ENCODE data around the gene GATA5. TPM values are rescaled to one million over a fixed set of nuclear protein-coding genes. Genes with fewer than 3 reads are reported as not detected.

GATA5 gene
- total and polyA plus RNA-seq, 4 experiments from 2014 or later = not detected

DNA sequence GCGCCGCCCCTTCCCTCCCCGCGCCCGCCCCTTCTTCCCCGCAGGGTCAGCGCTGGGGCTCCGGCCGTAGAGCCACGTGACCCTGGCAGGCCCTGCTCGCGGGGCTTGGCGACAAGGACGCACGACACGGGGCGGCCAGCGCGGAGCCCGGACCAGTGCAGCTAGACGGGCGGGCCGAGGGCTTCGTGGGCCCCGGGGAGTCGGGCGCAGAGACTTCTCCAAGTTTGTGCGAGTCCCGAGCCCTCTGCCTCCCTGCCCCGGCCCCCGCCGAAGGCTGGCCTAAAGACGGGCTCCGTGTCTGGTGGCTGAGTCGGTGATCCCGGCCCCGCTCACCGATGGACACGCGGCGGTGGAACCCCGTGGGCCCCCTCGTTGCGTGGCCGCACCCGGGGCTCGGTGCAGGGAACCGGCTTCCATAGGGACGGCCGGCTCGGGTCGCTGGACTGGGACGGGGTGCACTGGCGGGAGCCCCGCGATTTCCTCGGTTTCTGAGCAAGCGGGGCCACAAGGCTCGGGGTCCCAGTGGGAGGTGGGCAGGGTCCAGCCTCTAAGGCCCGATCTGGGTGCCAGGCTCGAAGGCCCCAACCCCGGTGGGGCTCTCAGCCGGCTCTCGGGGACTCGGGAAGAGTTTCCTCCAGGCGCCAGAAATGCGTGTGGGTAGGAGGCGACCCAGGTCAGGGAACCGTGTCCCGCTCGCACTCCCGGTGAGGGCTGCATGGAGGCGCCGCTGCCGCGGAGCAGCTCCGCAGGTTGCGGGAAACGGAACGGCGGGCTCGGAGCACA, 452 bp upstream of the GATA5 start:
- no peak overlapping the region for H3K27ac Mint-ChIP-seq
- CTCF ChIA-PET (ENCODE audit: partially characterized antibody) = no interaction called here
- no peak for DNase-seq
- H3K27me3 ChIP-seq (ENCODE audit: insufficient read depth, low read length) = peaks cover 11% of the 10 kb centered on the region
- peaks cover 0 to 12% (median 3%) of the 10 kb centered on the region in 4 donors for H3K4me1 Mint-ChIP-seq
- H3K36me3 ChIP-seq (ENCODE audit: insufficient read depth, low read length) = no peaks in the 10 kb centered on the region
- H3K4me1 ChIP-seq (ENCODE audit: insufficient read depth, low read length) = no peaks in the 10 kb centered on the region
- POLR2A ChIA-PET (ENCODE audit: partially characterized antibody) = no interaction called here
- H3K9me3 ChIP-seq (ENCODE audit: control insufficient read depth in 1 of 2, low read length in 2 of 2) = no peaks in the 10 kb centered on the region
- intact Hi-C loops (cut with micrococcal nuclease) = no loop called here
- no peak overlapping the region for H3K4me3 Mint-ChIP-seq
- H3K4me3 ChIP-seq (ENCODE audit: low read length in 2 of 2) = no peak overlapping the region
- H3K27ac ChIP-seq (ENCODE audit: low read depth, low read length) = no peak overlapping the region
- no peaks in the 10 kb centered on the region for H3K36me3 Mint-ChIP-seq
- no peaks in the 10 kb centered on the region for H3K9me3 Mint-ChIP-seq
- peaks cover 21 to 37% of the 10 kb centered on the region in 2 donors for H3K27me3 Mint-ChIP-seq

DNA sequence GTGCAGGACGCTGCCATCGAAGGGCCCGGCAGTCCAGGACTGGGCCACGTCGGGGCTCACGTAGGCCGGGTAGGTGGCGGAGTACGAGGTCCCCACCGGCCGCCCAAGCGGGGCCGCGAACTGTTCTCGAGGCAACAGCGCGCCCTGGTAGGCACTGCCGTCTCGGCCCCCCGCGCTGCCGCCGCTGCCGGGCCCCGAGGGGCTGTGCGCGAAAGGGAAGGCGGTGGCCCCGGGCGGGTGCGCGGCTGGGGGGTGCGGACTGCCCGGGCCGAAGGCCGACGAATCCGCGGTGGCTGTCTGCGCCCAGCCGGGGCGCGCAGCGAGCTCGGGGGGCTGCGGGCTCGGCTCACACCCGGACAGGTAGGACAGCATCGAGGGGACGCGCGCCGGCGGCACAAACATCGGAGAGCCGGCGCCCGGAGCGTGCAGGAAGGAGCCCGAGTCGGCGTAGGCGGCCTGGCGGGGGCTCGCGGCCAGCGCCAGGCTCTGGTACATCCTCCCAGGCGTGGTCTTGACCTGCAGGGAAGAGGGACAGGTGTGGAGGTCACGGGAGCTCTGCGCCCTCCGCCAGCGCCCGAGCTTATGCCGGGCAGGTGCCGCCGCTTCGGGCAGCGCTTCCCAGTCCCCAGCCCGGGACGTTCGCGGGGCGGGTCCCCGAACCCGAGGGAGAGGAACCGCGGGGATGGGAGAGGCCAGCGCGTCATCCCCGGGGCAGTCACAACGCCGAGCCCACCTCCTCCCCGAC, 596 bp downstream of the GATA5 start:
- peaks cover 0 to 12% (median 3%) of the 10 kb centered on the region in 4 donors for H3K4me1 Mint-ChIP-seq
- ChIA-PET POLR2A (ENCODE audit: partially characterized antibody) (no interaction called here), CTCF (ENCODE audit: partially characterized antibody) (no interaction called here)
- H3K36me3 Mint-ChIP-seq = no peaks in the 10 kb centered on the region
- no peak overlapping the region for H3K27ac Mint-ChIP-seq
- Histone ChIP-seq H3K4me1 (ENCODE audit: insufficient read depth, low read length) (no peaks in the 10 kb centered on the region), H3K9me3 (ENCODE audit: control insufficient read depth in 1 of 2, low read length in 2 of 2) (no peaks in the 10 kb centered on the region), H3K27me3 (ENCODE audit: insufficient read depth, low read length) (peaks cover 6% of the 10 kb centered on the region), H3K4me3 (ENCODE audit: low read length in 2 of 2) (no peak overlapping the region), H3K27ac (ENCODE audit: low read depth, low read length) (no peak overlapping the region), H3K36me3 (ENCODE audit: insufficient read depth, low read length) (no peaks in the 10 kb centered on the region)
- H3K9me3 Mint-ChIP-seq = no peaks in the 10 kb centered on the region
- peaks cover 22 to 40% of the 10 kb centered on the region in 2 donors for H3K27me3 Mint-ChIP-seq
- no peak for DNase-seq
- intact Hi-C loops (cut with micrococcal nuclease) = no loop called here
- H3K4me3 Mint-ChIP-seq = no peak overlapping the region

- H3K4me3 Mint-ChIP-seq = peak overlapping the region in 1 of 8 donors; percentile 45
- CTCF ChIA-PET (ENCODE audit: partially characterized antibody) = no interaction called here
These were observed 1.2 kb downstream of the GATA5 start for GRCh38 chr20:62474604-62475026.

DNA sequence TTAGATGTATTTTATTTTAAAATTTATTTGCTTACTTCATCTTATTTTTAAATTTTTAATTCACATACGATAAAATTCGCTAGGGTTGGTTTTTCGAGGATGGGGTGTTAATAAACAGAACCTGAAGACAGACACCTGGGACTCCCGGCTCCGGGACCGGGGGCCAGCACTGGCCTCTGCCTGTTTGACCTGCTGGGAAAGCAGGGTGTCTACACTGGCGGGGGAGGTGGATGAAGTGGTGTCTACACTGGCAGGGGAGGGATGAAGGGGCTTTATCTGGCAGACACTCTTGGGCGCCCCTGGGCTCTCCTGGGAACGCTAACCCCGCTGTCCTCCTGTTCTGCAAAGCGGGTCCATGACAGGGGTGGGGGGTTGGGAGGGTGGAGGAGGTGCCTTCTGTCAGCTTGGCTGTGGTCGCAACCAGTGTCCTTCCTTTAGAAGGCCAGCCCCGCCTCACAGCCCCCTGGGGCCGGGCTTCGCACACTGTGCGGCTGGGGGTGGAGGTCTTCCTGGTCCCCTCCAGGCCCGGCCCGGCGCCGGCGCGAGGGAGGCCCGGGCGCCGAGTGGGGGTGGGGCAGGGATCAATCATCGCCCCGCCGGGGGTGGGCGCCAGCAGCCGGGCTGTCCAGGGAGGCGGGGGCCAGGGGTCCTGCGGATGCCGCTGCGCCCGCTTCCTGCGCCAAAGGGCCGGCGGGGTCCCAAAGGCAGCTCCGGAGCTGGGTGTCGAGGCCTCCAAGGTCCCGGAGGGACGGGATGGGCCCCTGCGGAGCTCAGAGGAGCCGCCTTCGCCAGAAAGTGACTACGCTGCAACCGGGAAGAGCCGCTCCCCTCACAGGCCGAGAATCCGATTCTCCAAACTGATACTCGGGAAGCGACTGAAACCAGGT, 1.8 kb downstream of the GATA5 start:
- H3K9me3 Mint-ChIP-seq = no peaks in the 10 kb centered on the region
- CTCF ChIA-PET (ENCODE audit: partially characterized antibody) = no interaction called here
- intact Hi-C loops (cut with micrococcal nuclease) = no loop called here
- no peaks in the 10 kb centered on the region for H3K27me3 ChIP-seq (ENCODE audit: insufficient read depth, low read length)
- no peaks in the 10 kb centered on the region for H3K36me3 ChIP-seq (ENCODE audit: insufficient read depth, low read length)
- no peak overlapping the region for H3K27ac ChIP-seq (ENCODE audit: low read depth, low read length)
- no peak overlapping the region for H3K27ac Mint-ChIP-seq
- H3K4me1 Mint-ChIP-seq = peaks cover 0 to 7% (median 2%) of the 10 kb centered on the region in 4 donors
- H3K36me3 Mint-ChIP-seq = no peaks in the 10 kb centered on the region
- no peaks in the 10 kb centered on the region for H3K9me3 ChIP-seq (ENCODE audit: control insufficient read depth in 1 of 2, low read length in 2 of 2)
- POLR2A ChIA-PET (ENCODE audit: partially characterized antibody) = no interaction called here
- peaks cover 24 to 41% of the 10 kb centered on the region in 2 donors for H3K27me3 Mint-ChIP-seq
- DNase-seq = no peak
- no peaks in the 10 kb centered on the region for H3K4me1 ChIP-seq (ENCODE audit: insufficient read depth, low read length)
- H3K4me3 ChIP-seq (ENCODE audit: low read length in 2 of 2) = no peak overlapping the region
- no peak overlapping the region for H3K4me3 Mint-ChIP-seq

More at GRCh38 chr20:62474604-62475026, 1.2 kb downstream of the GATA5 start:
- POLR2A ChIA-PET (ENCODE audit: partially characterized antibody) = no interaction called here
- Mint-ChIP-seq H3K9me3 (no peaks in the 10 kb centered on the region), H3K4me1 (peaks cover 0 to 12% (median 3%) of the 10 kb centered on the region in 4 donors), H3K27me3 (peaks cover 26 to 43% of the 10 kb centered on the region in 2 donors), H3K27ac (no peak overlapping the region), H3K36me3 (no peaks in the 10 kb centered on the region)
- H3K36me3 ChIP-seq (ENCODE audit: insufficient read depth, low read length) = no peaks in the 10 kb centered on the region
- intact Hi-C loops (cut with micrococcal nuclease) = no loop called here
- no peaks in the 10 kb centered on the region for H3K4me1 ChIP-seq (ENCODE audit: insufficient read depth, low read length)
- no peaks in the 10 kb centered on the region for H3K9me3 ChIP-seq (ENCODE audit: control insufficient read depth in 1 of 2, low read length in 2 of 2)
- DNase-seq = no peak
- no peak overlapping the region for H3K27ac ChIP-seq (ENCODE audit: low read depth, low read length)
- H3K4me3 ChIP-seq (ENCODE audit: low read length in 2 of 2) = no peak overlapping the region
- H3K27me3 ChIP-seq (ENCODE audit: insufficient read depth, low read length) = peaks cover 6% of the 10 kb centered on the region

DNA sequence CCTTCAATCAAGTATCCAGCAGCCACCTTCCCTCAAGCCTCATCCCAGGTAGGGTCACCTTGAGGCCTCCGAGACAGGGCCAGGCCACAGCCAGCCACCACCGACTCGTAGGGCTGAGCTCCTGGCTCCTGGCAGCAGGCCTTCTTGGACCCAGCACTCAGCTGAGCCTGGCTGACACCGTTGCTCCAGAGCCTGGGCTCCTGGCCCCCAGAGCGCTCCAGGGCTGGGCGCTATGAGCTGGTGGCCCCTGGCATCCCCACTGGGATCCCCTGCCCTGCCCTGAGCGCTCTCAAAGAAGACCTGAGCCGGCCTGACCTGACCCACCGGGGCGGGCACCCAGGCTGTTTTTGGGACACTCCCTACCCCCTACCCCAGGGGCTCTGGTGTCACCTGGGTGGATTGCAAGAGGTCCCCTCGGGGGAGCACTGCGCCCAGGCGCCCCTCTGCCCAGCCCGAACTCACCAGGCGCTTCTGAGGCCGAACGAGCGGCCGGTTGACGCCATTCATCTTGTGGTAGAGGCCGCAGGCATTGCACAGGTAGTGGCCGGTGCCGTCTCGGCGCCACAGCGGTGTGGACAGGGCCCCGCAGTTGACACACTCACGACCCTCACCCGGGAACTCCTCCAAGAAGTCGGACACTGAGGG, 2.7 kb downstream of the GATA5 start:
- POLR2A ChIA-PET (ENCODE audit: partially characterized antibody) = no interaction called here
- Mint-ChIP-seq H3K36me3 (no peaks in the 10 kb centered on the region), H3K9me3 (no peaks in the 10 kb centered on the region), H3K27ac (no peak overlapping the region), H3K4me1 (peaks cover 0 to 7% (median under 1%) of the 10 kb centered on the region in 4 donors), H3K4me3 (no peak overlapping the region), H3K27me3 (peaks cover 17 to 34% of the 10 kb centered on the region in 2 donors)
- intact Hi-C loops (cut with micrococcal nuclease) = no loop called here
- Histone ChIP-seq H3K27me3 (ENCODE audit: insufficient read depth, low read length) (no peaks in the 10 kb centered on the region), H3K4me1 (ENCODE audit: insufficient read depth, low read length) (no peaks in the 10 kb centered on the region), H3K9me3 (ENCODE audit: control insufficient read depth in 1 of 2, low read length in 2 of 2) (no peaks in the 10 kb centered on the region), H3K4me3 (ENCODE audit: low read length in 2 of 2) (no peak overlapping the region), H3K36me3 (ENCODE audit: insufficient read depth, low read length) (no peaks in the 10 kb centered on the region), H3K27ac (ENCODE audit: low read depth, low read length) (no peak overlapping the region)
- DNase-seq = no peak
- CTCF ChIA-PET (ENCODE audit: partially characterized antibody) = no interaction called here

DNA sequence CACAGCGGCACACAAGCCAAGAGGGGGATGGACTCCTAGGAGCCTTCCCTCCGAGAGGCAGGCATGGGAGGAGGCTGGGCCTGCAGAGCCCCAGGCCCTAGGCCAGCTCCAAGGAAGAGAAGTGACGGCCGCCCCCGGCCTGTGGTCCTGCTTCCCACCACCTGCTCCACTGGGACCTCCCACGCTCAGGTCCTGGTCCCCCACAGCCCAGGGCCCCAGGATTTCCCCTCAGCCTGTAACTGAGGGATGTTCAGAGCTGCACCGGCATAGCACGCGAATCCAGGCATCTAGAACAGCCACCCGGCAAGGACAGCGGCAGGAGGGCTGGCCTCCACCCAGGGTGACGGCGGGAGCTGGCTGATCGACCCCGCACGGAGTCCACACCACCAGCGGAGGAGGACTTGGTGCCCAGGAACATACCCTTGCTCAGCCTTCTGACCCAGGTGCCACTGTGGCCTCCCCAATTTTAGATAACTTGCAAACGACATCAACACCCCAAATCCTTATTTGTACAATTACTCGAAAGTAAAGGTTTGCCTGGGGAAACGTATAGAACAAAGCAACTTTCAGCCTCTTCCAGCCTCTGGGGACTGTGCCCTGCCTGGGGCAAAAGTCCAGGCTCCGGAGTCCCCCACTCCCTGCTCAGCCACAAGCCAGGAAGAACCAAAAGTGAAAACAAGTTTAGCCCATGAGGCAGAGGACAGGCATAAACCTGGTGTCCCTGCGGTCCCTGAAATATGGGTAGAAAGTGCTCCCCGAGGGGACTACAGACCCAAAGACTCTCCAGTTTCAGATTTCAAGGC, 3.5 kb downstream of the GATA5 start:
- no peaks in the 10 kb centered on the region for H3K9me3 Mint-ChIP-seq
- POLR2A ChIA-PET (ENCODE audit: partially characterized antibody) = no interaction called here
- no peaks in the 10 kb centered on the region for H3K9me3 ChIP-seq (ENCODE audit: control insufficient read depth in 1 of 2, low read length in 2 of 2)
- no peak overlapping the region for H3K4me3 Mint-ChIP-seq
- H3K4me3 ChIP-seq (ENCODE audit: low read length in 2 of 2) = no peak overlapping the region
- H3K36me3 Mint-ChIP-seq = no peaks in the 10 kb centered on the region
- intact Hi-C loops (cut with micrococcal nuclease) = no loop called here
- H3K27me3 Mint-ChIP-seq = peaks cover 20 to 28% of the 10 kb centered on the region in 2 donors
- no peak overlapping the region for H3K27ac Mint-ChIP-seq
- H3K27ac ChIP-seq (ENCODE audit: low read depth, low read length) = no peak overlapping the region
- CTCF ChIA-PET (ENCODE audit: partially characterized antibody) = no interaction called here
- no peak for DNase-seq
- H3K4me1 ChIP-seq (ENCODE audit: insufficient read depth, low read length) = no peaks in the 10 kb centered on the region
- no peaks in the 10 kb centered on the region for H3K27me3 ChIP-seq (ENCODE audit: insufficient read depth, low read length)
- no peaks in the 10 kb centered on the region for H3K36me3 ChIP-seq (ENCODE audit: insufficient read depth, low read length)
- H3K4me1 Mint-ChIP-seq = peaks cover 0 to 7% (median under 1%) of the 10 kb centered on the region in 4 donors
